HG02763 (cell line): ENCODE data around the gene DUSP16.

Experiments
- ATAC-seq: cut with Tn5 transposase; IDR thresholded peaks from one replicate; pipeline ENCODE4 v1.9.1; 2021; ENCODE audit warnings: mild to moderate bottlenecking, moderate library complexity; ENCODE audit not compliant: unreplicated experiment

Gene DUSP16

DNA sequence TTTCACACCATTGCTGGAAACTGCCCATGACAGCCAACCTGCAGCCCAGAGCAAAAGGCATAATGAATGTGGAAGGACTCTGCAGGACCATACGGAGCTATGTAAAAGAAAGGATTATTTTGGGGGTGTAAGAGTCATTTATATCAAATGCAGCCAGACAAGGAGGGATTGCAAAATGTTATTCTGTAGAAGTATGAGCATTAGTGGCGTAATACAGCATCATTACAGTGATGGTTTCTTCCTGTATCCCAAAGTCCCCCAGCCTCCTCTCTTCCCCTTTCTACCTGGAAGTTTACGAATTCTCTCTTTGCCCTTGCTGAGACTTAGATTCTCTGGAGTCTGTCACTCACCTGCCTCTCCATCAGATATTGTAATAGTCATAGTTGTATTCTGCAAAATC, 115.9 kb downstream of the DUSP16 start:
- no peak for ATAC-seq

GRCh38 chr12:12445882-12446181, 116.8 kb downstream of the DUSP16 start:
- ATAC-seq = no peak

- no peak for ATAC-seq
These were observed 117.3 kb downstream of the DUSP16 start for GRCh38 chr12:12445165-12445881.

- no peak for ATAC-seq
These were observed 119.2 kb downstream of the DUSP16 start for GRCh38 chr12:12443431-12443878.

GRCh38 chr12:12442548-12443071, 120.1 kb downstream of the DUSP16 start:
- ATAC-seq = no peak

- no peak for ATAC-seq
These were observed 120.7 kb downstream of the DUSP16 start for GRCh38 chr12:12441843-12442461.

GRCh38 chr12:12441429-12441807, 121.2 kb downstream of the DUSP16 start:
- ATAC-seq = no peak

GRCh38 chr12:12440784-12441428, 121.8 kb downstream of the DUSP16 start:
- ATAC-seq = no peak

GRCh38 chr12:12439636-12440035, 123.0 kb downstream of the DUSP16 start:
- ATAC-seq = no peak

DNA sequence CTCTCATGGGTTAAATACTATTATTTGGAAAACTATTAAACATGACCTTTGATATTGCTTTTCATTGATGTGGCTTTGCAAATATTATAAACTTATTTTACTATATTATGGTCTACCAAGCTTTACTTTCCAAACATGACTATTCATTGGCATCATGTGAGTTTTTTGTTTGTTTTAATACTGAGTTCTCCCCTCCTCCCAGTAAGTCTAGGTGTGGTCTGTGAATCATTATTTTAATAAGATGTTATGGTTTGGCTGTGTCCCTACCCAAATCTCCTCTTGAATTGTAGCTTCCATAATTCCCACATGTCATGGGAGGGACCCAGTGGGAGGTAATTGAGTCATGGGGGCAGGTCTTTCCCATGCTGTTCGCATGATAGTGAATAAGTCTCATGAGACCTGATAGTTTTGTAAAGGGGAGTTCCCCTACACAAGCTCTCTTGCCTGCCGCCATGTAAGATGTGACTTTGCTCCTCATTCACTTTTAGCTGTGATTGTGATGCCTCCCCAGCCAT, 125.8 kb downstream of the DUSP16 start:
- no peak for ATAC-seq

DNA sequence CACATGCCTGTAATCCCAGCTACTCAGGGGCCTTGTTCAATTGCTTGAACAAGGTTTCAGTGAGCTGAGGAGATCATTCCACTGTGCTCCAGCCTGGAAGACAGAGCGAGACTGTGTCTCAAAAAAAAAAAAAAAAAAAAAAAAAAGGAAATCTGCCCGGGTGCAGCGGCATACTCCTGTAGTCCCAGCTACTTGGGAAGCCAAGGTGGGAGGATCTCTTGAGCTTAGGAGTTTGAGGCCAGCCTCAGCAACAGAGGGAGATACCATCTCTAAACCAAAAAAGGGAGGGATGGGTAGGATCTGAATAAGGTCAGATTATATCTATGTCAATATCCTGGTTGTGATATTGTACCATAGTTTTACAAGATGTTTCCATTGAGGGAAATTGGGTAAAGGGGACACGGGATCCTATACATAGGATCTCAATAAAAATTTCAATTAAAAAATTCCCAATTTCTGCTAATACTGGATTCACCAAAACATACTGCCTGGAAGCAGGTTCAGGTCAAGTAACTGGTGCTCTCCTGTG, 129.4 kb downstream of the DUSP16 start:
- ATAC-seq = no peak

- ATAC-seq = no peak
These were observed 130.3 kb downstream of the DUSP16 start for GRCh38 chr12:12432364-12432763.

DNA sequence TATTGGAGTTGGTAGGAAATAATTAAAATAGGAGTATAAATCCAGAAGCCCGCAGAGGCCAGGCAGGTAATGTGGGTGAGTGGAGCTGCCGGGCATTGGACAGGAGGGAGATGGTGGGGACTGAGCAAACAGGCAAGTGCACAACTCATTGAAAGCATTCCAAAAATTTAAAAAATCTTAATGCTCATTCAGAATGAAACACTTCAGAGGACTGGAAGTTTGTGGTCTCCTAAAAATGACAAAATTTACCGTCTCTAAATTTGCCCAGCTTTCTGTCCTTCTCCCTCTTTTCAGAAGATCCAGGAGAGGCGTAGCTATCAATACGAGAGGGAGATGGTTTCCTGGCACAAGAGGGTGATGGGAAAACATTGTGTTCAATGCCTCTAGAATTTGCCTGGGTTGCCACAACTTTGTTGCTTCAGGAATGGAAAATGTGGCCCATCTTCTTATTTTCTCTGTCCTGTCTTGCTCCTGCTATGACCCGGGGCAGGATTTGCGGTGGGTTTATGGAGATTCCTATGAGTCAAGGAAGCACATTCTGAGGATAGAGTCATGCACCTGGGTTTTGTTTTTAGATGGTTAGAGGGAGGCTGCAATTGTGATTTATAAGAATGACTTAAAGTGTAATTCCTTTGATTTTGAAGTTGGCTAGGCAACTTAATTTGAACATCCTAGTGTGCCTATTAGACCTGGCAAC, 133.6 kb downstream of the DUSP16 start:
- no peak for ATAC-seq

- ATAC-seq = no peak
These were observed 134.6 kb downstream of the DUSP16 start for GRCh38 chr12:12428047-12428446.

GRCh38 chr12:12427568-12427967, 135.1 kb downstream of the DUSP16 start:
- no peak for ATAC-seq

DNA sequence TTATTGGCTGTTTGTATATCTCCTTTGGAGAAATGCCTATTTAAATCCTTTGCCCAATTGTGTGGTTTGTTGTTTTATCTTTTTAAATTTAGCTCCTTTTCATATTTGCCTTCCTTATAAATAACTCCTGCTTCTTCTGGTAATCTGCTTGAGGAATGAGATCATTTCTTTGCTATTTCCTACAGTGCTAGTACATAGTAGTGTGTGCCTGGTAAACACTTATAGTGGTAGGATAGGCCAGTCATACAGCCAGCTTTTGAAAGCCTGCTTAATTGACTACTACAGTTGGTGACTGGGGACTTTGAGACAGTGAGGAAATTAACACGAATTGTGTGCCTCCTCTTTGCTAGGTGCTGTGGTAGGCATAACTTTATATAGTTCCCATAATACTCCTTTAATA, 137.0 kb downstream of the DUSP16 start:
- no peak for ATAC-seq

GRCh38 chr12:12425001-12425400, 137.7 kb downstream of the DUSP16 start:
- ATAC-seq = no peak
